ENCODE results near the gene AK3. TPM values are rescaled to one million over a fixed set of nuclear protein-coding genes. Genes with fewer than 3 reads are reported as not detected.
A peak's percentile ranks its signal among the peaks of the same experiment; 100 is the strongest.

Gene AK3
- total RNA-seq, 1 donor = 74.1 TPM

DNA sequence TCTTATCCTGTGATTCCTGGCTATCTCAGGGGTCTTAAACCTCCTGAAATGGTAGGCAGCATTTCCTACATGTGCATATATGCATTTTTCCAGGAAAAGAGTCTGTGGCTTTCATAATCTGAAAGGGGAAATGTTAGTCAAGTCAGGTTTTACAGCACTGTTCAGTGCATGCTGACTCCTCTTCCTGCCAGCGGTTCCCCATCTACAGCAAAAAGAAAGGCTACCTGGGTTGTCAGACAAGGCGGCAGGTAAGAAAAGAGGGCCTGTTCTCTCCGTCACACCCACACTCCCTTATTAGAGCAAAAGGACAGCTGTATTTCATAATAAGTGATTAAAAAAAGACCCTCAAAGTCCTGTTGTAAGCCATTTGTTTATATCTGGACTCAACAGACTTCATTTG, 70.4 kb downstream of the AK3 start:
- H3K4me3 ChIP-seq (ENCODE audit: low read depth, low read length) = no peak overlapping the region
- TF ChIP-seq, protein P1, sequence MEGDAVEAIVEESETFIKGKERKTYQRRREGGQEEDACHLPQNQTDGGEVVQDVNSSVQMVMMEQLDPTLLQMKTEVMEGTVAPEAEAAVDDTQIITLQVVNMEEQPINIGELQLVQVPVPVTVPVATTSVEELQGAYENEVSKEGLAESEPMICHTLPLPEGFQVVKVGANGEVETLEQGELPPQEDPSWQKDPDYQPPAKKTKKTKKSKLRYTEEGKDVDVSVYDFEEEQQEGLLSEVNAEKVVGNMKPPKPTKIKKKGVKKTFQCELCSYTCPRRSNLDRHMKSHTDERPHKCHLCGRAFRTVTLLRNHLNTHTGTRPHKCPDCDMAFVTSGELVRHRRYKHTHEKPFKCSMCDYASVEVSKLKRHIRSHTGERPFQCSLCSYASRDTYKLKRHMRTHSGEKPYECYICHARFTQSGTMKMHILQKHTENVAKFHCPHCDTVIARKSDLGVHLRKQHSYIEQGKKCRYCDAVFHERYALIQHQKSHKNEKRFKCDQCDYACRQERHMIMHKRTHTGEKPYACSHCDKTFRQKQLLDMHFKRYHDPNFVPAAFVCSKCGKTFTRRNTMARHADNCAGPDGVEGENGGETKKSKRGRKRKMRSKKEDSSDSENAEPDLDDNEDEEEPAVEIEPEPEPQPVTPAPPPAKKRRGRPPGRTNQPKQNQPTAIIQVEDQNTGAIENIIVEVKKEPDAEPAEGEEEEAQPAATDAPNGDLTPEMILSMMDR (IDR thresholded peaks at IDR 0.05; ENCODE audit: insufficient read depth, low read length) = no peak
- DNase-seq (ENCODE audit: low read depth) = no peak

DNA sequence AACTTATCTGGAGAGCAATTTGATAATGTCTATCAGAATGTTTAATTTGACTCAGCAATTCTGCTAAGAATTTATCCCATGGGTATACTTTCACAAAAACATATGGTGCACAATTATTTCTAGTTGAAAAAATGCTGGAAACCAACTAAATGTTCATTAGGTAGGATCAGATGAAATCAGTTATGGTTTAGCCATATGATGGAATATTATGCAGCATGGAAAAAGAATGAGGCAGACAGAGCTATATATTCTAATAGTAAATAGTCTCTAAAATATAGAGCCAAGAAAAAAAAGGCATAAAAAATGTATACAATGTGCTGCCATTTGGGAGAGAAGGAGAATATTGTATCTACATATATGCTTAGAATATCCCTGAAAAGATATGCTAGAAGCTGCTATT, 71.1 kb downstream of the AK3 start:
- DNase-seq (ENCODE audit: low read depth) = no peak
- TF ChIP-seq, protein P1 (IDR thresholded peaks at IDR 0.05; ENCODE audit: insufficient read depth, low read length) = no peak
- no peak overlapping the region for H3K4me3 ChIP-seq (ENCODE audit: low read depth, low read length)

DNA sequence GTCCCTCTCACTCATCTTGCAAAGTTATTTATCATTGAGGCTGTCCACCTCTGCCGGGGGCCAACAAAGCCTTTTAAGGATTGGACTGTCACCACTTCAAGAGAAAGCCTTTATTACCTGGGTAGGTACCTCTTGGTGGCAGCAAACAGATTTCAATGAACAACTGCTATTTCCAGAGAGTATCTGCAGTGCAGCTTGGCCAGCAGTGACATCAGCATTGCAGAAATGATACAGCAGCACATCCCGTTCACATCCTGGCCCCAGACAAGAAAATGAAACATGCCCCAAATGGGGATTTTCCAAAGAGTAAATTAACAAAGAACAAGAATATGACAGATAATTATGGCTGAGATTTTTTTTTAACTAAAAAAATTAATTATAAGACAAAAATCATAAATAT, 72.4 kb downstream of the AK3 start:
- H3K4me3 ChIP-seq (ENCODE audit: low read depth, low read length) = no peak overlapping the region
- DNase-seq (ENCODE audit: low read depth) = no peak
- TF ChIP-seq, protein P1 (IDR thresholded peaks at IDR 0.05; ENCODE audit: insufficient read depth, low read length) = no peak

DNA sequence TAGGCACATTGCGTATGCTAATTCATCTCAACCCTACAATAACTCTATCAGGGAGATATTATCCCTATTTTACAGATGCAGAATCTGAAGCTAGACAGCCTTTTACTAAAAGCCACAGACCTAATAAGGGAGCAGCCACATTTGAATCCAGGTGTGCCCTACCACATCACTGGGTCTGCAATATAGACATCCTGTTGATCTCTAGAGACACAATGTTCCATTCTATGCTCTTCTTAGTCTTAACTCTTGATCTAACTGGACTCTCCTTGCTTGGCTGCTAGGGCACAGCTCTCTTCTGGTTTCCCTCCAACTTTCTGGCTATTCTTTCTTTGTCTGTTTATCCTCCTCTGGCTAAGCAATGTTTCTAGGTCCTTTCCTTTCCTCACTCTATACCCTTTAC, 73.3 kb downstream of the AK3 start:
- TF ChIP-seq, protein P1 (IDR thresholded peaks at IDR 0.05; ENCODE audit: insufficient read depth, low read length) = no peak
- no peak overlapping the region for H3K4me3 ChIP-seq (ENCODE audit: low read depth, low read length)
- no peak for DNase-seq (ENCODE audit: low read depth)

DNA sequence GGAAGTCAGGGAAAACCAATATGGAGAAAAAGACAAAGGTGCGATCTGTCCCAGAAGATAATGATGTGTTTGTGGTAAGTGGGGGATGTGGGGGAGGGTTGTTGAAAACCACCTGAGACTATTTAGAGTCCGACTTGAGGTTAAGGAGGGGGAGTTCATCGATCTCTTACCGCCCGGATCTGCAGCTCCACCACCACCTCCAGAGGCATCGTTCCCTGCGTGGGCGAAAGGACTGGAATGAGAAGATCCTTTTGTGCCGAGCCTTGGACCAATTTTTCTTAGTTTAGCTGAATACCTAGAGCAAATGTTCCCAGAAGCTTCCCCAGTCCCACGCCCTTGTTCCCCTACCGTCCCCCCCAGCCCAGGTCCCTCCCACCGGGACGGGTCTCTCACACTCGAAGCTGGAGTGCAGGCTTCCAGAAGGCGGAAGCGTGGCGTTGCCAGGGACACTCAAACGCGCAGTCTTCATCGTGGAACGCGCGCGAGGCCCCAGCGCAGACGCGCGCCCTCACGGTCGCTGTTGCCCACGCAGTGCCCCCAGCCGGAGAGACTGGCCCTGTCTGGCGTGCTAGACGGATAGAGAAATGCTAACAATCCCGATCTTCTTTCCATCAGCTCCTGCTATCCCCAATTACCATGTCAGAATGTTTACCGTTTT, 74.8 kb downstream of the AK3 start, which contains the start of gene SPATA6L:
TSS of gene SPATA6L (minus strand) at position 439 of the 658 bp plus-strand sequence. CDS start at position 209, 230 bp downstream.
- TF ChIP-seq, protein P1 (IDR thresholded peaks at IDR 0.05; ENCODE audit: insufficient read depth, low read length) = peak; percentile 13
- peak within 1 kb of the TSS; percentile 59 for H3K4me3 ChIP-seq (ENCODE audit: low read depth, low read length)
- peak; percentile 40 for DNase-seq (ENCODE audit: low read depth)

DNA sequence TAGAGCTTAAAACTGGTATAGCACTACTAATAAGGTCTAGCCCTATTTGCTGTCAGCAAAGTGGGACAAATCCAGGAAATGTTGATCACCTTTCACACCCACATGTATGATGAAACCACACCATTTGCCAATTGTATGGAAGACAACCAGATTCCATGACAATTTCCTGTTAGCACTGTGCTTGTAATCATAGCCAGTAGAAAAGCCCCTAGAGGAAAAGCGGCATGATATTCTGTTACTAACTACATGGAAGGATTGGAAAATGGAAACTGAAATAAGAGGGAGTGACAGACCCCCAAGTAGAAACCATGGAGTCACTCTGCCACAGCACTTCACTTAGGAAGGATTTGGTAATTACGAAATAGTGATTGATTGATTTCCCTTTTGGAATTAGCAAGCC, 75.6 kb downstream of the AK3 start:
- DNase-seq (ENCODE audit: low read depth) = peak; percentile 69
- TF ChIP-seq, protein P1 (IDR thresholded peaks at IDR 0.05; ENCODE audit: insufficient read depth, low read length) = no peak
- H3K4me3 ChIP-seq (ENCODE audit: low read depth, low read length) = no peak overlapping the region

DNA sequence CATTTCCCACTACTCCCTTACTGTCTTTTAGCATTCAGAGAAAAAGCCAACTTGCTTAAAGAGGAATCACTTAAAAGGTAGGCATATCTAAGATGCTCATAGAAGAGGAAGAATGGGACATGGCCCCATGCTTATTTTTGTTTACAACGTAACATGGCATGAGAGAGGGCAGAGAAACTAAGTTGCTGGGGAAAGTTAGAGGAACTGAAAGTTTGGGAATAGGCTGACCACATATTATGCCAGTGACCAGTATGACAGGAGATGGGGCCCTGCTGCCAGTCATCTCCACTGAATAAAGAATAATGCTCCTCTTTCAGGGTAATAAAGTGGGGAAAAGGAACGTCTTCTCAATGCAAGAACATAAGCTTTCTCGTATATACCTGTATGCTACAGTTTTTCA, 77.0 kb downstream of the AK3 start:
- no peak for DNase-seq (ENCODE audit: low read depth)
- H3K4me3 ChIP-seq (ENCODE audit: low read depth, low read length) = no peak overlapping the region
- TF ChIP-seq, protein P1 (IDR thresholded peaks at IDR 0.05; ENCODE audit: insufficient read depth, low read length) = no peak
